Suprapubic skin (tissue), 4 donors: ENCODE data around the gene LILRA6. TPM values are rescaled to one million over a fixed set of nuclear protein-coding genes. Genes with fewer than 3 reads are reported as not detected.
"Not testable (repeated sequence)": the region's sequence is repeated elsewhere in the genome, so short reads cannot be mapped to it uniquely, and the experiment has no call there.

ENCODE experiments used
- DNase-seq, 2 donors: peaks; one replicate each; pipeline ENCODE4 v3.0.0-alpha.2; 2019; ENCODE audit warnings: low spot score in 2 of 2
- H3K27ac ChIP-seq: fragments of 200-600 bp; sonication (generic); one replicate; pipeline ENCODE4 v1.5.1; 2019
- H3K27me3 ChIP-seq: fragments of 200-600 bp; sonication (generic); one replicate; pipeline ENCODE4 v1.5.1; 2019
- H3K36me3 ChIP-seq: fragments of 200-600 bp; sonication (generic); one replicate; pipeline ENCODE4 v1.5.1; 2019
- H3K4me1 ChIP-seq: fragments of 200-600 bp; sonication (generic); one replicate; pipeline ENCODE4 v1.5.1; 2019
- H3K4me3 ChIP-seq: fragments of 200-600 bp; sonication (generic); one replicate; pipeline ENCODE4 v1.5.1; 2019; ENCODE audit warnings: mild to moderate bottlenecking
- H3K9me3 ChIP-seq: fragments of 200-600 bp; sonication (generic); one replicate; pipeline ENCODE4 v1.5.1; 2019
- CTCF ChIP-seq, 2 donors: fragments of 200-600 bp in 1 of 2; fragments of 450-650 bp in 1 of 2; sonication (generic) in 1 of 2; IDR thresholded peaks; one replicate each; pipeline ENCODE4 v1.5.1; 2016 to 2019; ENCODE audit warnings: antibody characterized with exemption in 2 of 2, mild to moderate bottlenecking in 1 of 2, moderate library complexity in 1 of 2
- EP300 ChIP-seq: sonication (generic); formaldehyde crosslinking; IDR thresholded peaks from one replicate; pipeline ENCODE4 v1.6.1; 2017; ENCODE audit warnings: antibody characterized with exemption
- POLR2A ChIP-seq, 2 donors: fragments of 450-650 bp; IDR thresholded peaks; one replicate each; pipeline ENCODE4 v1.6.1; 2017; ENCODE audit warnings: antibody characterized with exemption in 2 of 2, mild to moderate bottlenecking in 2 of 2, moderate library complexity in 2 of 2
- POLR2AphosphoS5 ChIP-seq, 3 donors: sonication (generic); formaldehyde crosslinking; IDR thresholded peaks; one replicate each; pipeline ENCODE4 v1.6.1; 2017; ENCODE audit warnings: antibody characterized with exemption in 3 of 3
- WGBS: methylation state at CpG from one replicate; pipeline ENCODE4 v1.1.5; 2018; 5-methylcytosine and 5-hydroxymethylcytosine counted together
- total RNA-seq, 4 donors: library from RNA; depleted of rRNA; stranded (reverse); fragments of >200 nt; gene quantifications; one replicate each; pipeline ENCODE4 v1.1.0, GENCODE V29; 2016

The LILRA6 gene
- total RNA-seq, 4 donors from 2014 or later: 0.51 TPM; not detected in 3

- TF ChIP-seq POLR2A (IDR thresholded peaks at IDR 0.05) (no peak), POLR2AphosphoS5 (IDR thresholded peaks at IDR 0.05) (no peak), CTCF (IDR thresholded peaks at IDR 0.05) (no peak), EP300 (no peak)
- H3K27me3 ChIP-seq: peaks cover 54% of the 10 kb centered on the region
- peak; percentile 15 to 49 for DNase-seq
- H3K9me3 ChIP-seq: no peaks in the 10 kb centered on the region
- no peaks in the 10 kb centered on the region for H3K36me3 ChIP-seq
- H3K4me3 ChIP-seq: no peak overlapping the region
- H3K27ac ChIP-seq: no peak overlapping the region
- peaks cover 3% of the 10 kb centered on the region for H3K4me1 ChIP-seq
- 86% methylated on average over 6 of the region's 9 CpGs for WGBS
Observed at GRCh38 chr19:54252243-54252642, 9.7 kb upstream of the LILRA6 start.

GRCh38 chr19:54248016-54248601, 5.5 kb upstream of the LILRA6 start:
- Histone ChIP-seq H3K4me1 (peaks cover 3% of the 10 kb centered on the region), H3K27ac (no peak overlapping the region), H3K36me3 (no peaks in the 10 kb centered on the region), H3K27me3 (peaks cover 19% of the 10 kb centered on the region), H3K9me3 (no peaks in the 10 kb centered on the region), H3K4me3 (no peak overlapping the region)
- TF ChIP-seq CTCF (IDR thresholded peaks at IDR 0.05): no peak
- no peak for TF ChIP-seq POLR2A (IDR thresholded peaks at IDR 0.05)
- TF ChIP-seq POLR2AphosphoS5 (IDR thresholded peaks at IDR 0.05): no peak
- TF ChIP-seq EP300: no peak
- peak; percentile 62 to 67 for DNase-seq
- WGBS: 58% methylated on average over 6 of the region's 8 CpGs

DNA sequence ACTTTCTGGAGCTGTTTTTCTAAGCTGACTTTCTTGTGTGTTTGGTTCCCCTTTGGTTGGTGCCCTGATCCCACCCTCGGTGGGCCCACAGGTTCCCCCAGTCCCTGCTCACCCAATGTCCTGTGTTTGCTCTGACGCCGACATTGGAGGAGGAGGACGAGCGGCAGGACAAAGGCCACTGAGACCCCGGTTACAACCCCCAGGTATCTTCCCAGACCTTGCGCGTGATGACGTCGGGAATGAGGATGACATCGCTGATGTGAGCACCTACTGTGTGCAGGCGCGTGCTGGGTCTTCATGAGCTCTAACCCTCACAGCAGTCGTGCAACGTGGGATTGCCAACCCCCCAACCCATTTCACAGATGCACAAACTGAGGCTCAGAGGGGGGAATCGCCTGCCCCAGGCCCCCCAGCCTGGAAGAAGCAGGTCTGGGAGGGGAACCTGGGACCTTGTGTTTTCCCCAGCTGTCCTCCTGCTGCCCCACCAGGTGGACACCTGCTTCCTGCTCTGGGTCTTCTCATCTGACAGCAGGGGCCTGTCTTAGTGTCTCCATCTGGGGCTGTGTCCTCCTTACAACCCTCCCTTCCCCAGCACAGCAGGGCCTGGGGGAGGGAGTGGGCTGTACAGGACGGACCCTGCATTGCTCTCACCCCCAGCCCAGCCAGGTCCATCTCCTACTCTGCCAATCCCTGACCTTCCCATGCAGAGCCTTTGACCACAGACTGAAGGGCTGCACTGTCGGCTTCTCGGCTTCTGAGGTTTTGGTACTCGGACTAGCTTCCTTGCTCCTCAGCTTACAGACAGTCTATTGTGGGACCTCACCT, 4.7 kb upstream of the LILRA6 start:
- no peak overlapping the region for H3K27ac ChIP-seq
- 84% methylated on average over 19 of the region's 20 CpGs for WGBS

DNA sequence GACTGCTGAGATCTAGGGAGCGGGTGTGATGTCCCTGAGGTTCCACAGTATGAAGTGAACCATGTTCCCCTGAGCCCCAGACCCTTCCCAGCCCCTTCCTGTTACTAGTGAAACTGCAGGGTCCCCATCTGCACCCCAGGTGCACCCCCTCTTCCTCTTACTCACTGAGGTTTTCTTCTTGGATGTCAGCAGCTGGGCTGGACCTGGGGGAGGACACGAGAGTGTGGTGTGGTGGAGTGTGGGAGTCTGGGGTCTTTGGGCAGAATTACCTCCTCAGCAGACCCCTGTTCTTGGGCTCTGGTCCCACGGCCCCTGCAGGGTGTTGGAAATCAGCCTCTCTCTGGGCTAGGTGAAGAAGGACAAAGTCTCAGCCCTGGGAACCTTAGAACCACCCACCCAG, 3.3 kb upstream of the LILRA6 start:
- H3K36me3 ChIP-seq: no peaks in the 10 kb centered on the region
- peaks cover 3% of the 10 kb centered on the region for H3K4me1 ChIP-seq
- peaks cover 10% of the 10 kb centered on the region for H3K27me3 ChIP-seq
- H3K27ac ChIP-seq: no peak overlapping the region
- H3K4me3 ChIP-seq: no peak overlapping the region
- TF ChIP-seq POLR2A (IDR thresholded peaks at IDR 0.05): no peak
- TF ChIP-seq CTCF (IDR thresholded peaks at IDR 0.05): no peak
- TF ChIP-seq EP300: no peak
- TF ChIP-seq POLR2AphosphoS5 (IDR thresholded peaks at IDR 0.05): no peak
- peak; percentile 16 to 53 for DNase-seq
- 63% methylated on average over 3 of the region's 3 CpGs for WGBS
- H3K9me3 ChIP-seq: no peaks in the 10 kb centered on the region

More for the DNA sequence above, 4.7 kb upstream of the LILRA6 start:
- DNase-seq: peak; percentile 49 to 62
- H3K4me1 ChIP-seq: peaks cover 3% of the 10 kb centered on the region
- no peak for TF ChIP-seq POLR2A (IDR thresholded peaks at IDR 0.05)
- no peak for TF ChIP-seq EP300
- TF ChIP-seq POLR2AphosphoS5 (IDR thresholded peaks at IDR 0.05): no peak
- no peak for TF ChIP-seq CTCF (IDR thresholded peaks at IDR 0.05)
- H3K9me3 ChIP-seq: no peaks in the 10 kb centered on the region
- H3K27me3 ChIP-seq: peaks cover 14% of the 10 kb centered on the region
- H3K4me3 ChIP-seq: no peak overlapping the region
- H3K36me3 ChIP-seq: no peaks in the 10 kb centered on the region

- H3K4me3 ChIP-seq, H3K36me3 ChIP-seq, H3K4me1 ChIP-seq, H3K27me3 ChIP-seq, H3K9me3 ChIP-seq, DNase-seq, H3K27ac ChIP-seq: not testable (repeated sequence)
- 67% methylated on average over 4 of the region's 8 CpGs for WGBS
Observed at GRCh38 chr19:54243809-54244208, 1.2 kb upstream of the LILRA6 start.

DNA sequence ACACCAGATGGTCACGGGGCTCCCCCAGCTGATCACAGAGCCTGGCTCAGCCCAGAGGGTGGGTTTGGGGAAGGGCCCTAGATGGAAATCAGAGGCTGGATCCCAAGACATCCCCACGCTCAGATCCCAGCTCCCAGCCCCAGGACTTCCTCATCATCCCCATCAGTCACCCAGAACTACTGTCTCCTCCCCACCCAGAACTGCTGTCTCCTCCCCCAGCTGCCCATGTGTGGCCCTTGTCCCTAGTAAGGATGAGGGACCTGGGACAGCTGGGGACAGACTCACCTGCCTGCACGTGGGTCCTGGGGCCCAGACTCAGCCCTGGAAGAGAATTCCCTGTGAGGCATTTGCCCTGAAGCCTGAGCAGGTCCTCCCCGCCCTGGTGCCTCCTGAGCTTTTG, 356 bp downstream of the LILRA6 start:
- H3K4me1 ChIP-seq, H3K36me3 ChIP-seq, DNase-seq, H3K4me3 ChIP-seq, H3K27me3 ChIP-seq, H3K27ac ChIP-seq, H3K9me3 ChIP-seq: not testable (repeated sequence)
- WGBS: no CpG with 5 or more reads among the region's 4 CpGs

DNA sequence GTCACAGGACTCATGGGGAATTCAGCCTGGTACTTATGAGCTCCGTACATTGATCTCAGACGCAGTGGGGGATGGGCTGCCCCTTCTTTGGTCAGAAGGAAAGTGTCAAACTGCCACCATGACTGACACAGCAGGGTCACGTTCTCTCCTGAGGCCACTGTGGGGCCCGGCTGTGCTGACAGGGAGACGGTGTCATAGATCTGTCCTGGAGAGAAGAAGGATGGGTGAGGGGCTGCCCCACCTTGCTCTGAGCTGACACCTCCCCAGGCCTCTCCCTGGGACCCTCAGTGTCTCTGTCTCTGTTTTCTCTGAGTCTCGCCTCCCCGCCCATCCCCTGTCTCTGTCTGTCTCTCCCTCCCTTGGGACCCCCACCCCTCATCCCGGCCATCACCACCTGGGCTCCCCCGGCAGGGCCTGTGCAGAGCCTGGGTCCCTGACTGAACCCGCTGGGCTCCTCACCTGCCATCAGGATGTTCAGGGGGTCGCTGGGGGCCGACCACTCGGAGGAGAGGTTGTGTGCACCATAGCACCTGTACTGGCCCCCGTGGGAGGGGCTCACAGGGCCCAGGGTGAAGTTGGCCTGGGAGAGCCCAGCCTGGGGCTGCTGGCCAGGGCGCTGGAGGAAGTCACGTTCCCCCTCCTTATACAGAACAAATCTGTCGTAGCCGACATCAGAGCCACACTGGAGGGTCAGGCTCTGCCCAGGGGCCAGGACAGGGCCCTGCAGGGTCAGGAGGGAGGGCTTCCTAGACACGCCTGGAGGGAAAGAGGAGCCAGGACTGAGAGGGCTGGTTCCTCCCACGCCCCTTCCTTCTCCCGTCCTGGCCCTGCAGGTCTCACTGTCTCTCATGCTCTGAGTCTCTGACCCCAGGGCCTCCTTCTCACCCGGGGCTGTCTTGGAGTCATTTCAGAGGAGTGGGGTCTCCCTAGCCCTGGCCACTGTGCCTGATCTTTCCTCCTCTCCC, 1.9 kb downstream of the LILRA6 start:
- H3K27ac ChIP-seq, H3K4me3 ChIP-seq, H3K27me3 ChIP-seq, H3K9me3 ChIP-seq, H3K36me3 ChIP-seq, H3K4me1 ChIP-seq: not testable (repeated sequence)
- WGBS: 68% methylated on average over 10 of the region's 22 CpGs
- peak in 1 of 2 donors; percentile 77 for DNase-seq
